Thoracic aorta (tissue), 2 donors: Measurements from ENCODE around the gene AOPEP. TPM values are rescaled to one million over a fixed set of nuclear protein-coding genes. Genes with fewer than 3 reads are reported as not detected.

ENCODE experiments used
- ATAC-seq: fragments of 150-250 bp; one replicate; pipeline ENCODE4 v1.8.0; 2017; ENCODE audit warnings: low read depth; ENCODE audit not compliant: insufficient number of reproducible peaks, low FRiP score
- DNase-seq: peaks from one replicate; pipeline ENCODE4 v3.0.0-alpha.2; 2020; ENCODE audit warnings: low spot score
- H3K27ac ChIP-seq, 2 donors: fragments of 200-600 bp; sonication (generic); 1 replicate in 1 of 2; 2 replicates in 1 of 2; pipeline ENCODE4 v1.5.1; 2016; ENCODE audit warnings: mild to moderate bottlenecking in 2 of 2, moderate library complexity in 2 of 2
- H3K27me3 ChIP-seq: fragments of 200-600 bp; sonication (generic); replicated peaks from 2 replicates; pipeline ENCODE4 v1.6.0; 2016; ENCODE audit warnings: mild to moderate bottlenecking; ENCODE audit not compliant: insufficient read depth
- H3K36me3 ChIP-seq: fragments of 200-600 bp; sonication (generic); one replicate; pipeline ENCODE4 v1.5.1; 2016
- H3K4me1 ChIP-seq, 2 donors: fragments of 200-600 bp; sonication (generic); 1 replicate in 1 of 2; 2 replicates in 1 of 2; pipeline versions ENCODE4 v1.5.1 to v1.6.0; 2016; ENCODE audit warnings: low read depth in 2 of 2, mild to moderate bottlenecking in 1 of 2; ENCODE audit not compliant: control insufficient read depth in 1 of 2
- H3K4me3 ChIP-seq: fragments of 200-600 bp; sonication (generic); 2 replicates; pipeline ENCODE4 v1.5.1; 2016; ENCODE audit warnings: mild to moderate bottlenecking
- H3K9me3 ChIP-seq: fragments of 200-600 bp; sonication (generic); 2 replicates; pipeline ENCODE4 v1.5.1; 2016
- CTCF ChIP-seq: fragments of 200-600 bp; sonication (generic); IDR thresholded peaks from one replicate; pipeline ENCODE4 v1.5.1; 2019; ENCODE audit warnings: antibody characterized with exemption
- total RNA-seq, 2 donors: library from RNA; depleted of rRNA; stranded (reverse); fragments of >200 nt; gene quantifications; one replicate each; pipeline versions ENCODE4 v1.1.0 to v1.2.3, GENCODE V29; 2016

The AOPEP gene
- total RNA-seq, 2 donors from 2014 or later, result 494 to 668 TPM

GRCh38 chr9:94855903-94856302 is 129.4 kb downstream of the AOPEP start:
- Histone ChIP-seq H3K4me3 (no peak overlapping the region), H3K36me3 (no peaks in the 10 kb centered on the region), H3K4me1 (peaks cover 0 to 4% of the 10 kb centered on the region in 2 donors), H3K27ac (no peak overlapping the region), H3K27me3 (no peaks in the 10 kb centered on the region), H3K9me3 (no peaks in the 10 kb centered on the region)
- ATAC-seq (no peak), DNase-seq (no peak)
- no peak for TF ChIP-seq CTCF

GRCh38 chr9:94857791-94858190 is 131.3 kb downstream of the AOPEP start:
- no peak overlapping the region for H3K4me3 ChIP-seq
- no peak overlapping the region for H3K27ac ChIP-seq
- no peak for DNase-seq
- no peak for TF ChIP-seq CTCF
- H3K36me3 ChIP-seq, result no peaks in the 10 kb centered on the region
- H3K4me1 ChIP-seq, result peaks cover 6 to 12% of the 10 kb centered on the region in 2 donors
- no peak for ATAC-seq
- H3K27me3 ChIP-seq, result no peaks in the 10 kb centered on the region
- H3K9me3 ChIP-seq, result no peaks in the 10 kb centered on the region

GRCh38 chr9:94859226-94859625 is 132.7 kb downstream of the AOPEP start:
- no peak for ATAC-seq
- DNase-seq, result no peak
- no peak for TF ChIP-seq CTCF

GRCh38 chr9:94859891-94860290 is 133.4 kb downstream of the AOPEP start:
- Histone ChIP-seq H3K27ac (no peak overlapping the region), H3K9me3 (no peaks in the 10 kb centered on the region), H3K4me3 (no peak overlapping the region), H3K4me1 (peaks cover 17 to 19% of the 10 kb centered on the region in 2 donors), H3K27me3 (no peaks in the 10 kb centered on the region), H3K36me3 (no peaks in the 10 kb centered on the region)
- TF ChIP-seq CTCF, result no peak
- DNase-seq, result no peak
- ATAC-seq, result no peak

More at GRCh38 chr9:94859226-94859625, 132.7 kb downstream of the AOPEP start:
- Histone ChIP-seq H3K4me1 (peaks cover 16% of the 10 kb centered on the region in 2 donors), H3K9me3 (no peaks in the 10 kb centered on the region), H3K27ac (no peak overlapping the region), H3K36me3 (no peaks in the 10 kb centered on the region), H3K27me3 (no peaks in the 10 kb centered on the region), H3K4me3 (no peak overlapping the region)

GRCh38 chr9:94860678-94861588 is 134.4 kb downstream of the AOPEP start:
- TF ChIP-seq CTCF, result no peak
- Histone ChIP-seq H3K36me3 (no peaks in the 10 kb centered on the region), H3K27ac (peak overlapping the region in 1 of 2 donors; percentile 28), H3K27me3 (no peaks in the 10 kb centered on the region), H3K9me3 (no peaks in the 10 kb centered on the region), H3K4me3 (no peak overlapping the region), H3K4me1 (peaks cover 26 to 30% of the 10 kb centered on the region in 2 donors)
- ATAC-seq, result no peak
- DNase-seq, result no peak
